HepG2 (cell line): Measurements from ENCODE around the gene WDR81. TPM values are rescaled to one million over a fixed set of nuclear protein-coding genes. Genes with fewer than 3 reads are reported as not detected.

Experiments
- ATF7-NPFF ChIP-seq: sonication (generic); formaldehyde crosslinking; IDR thresholded peaks from 2 replicates; pipeline ENCODE4 v1.8.1; 2023; ENCODE audit warnings: mild to moderate bottlenecking, low read depth, missing genetic modification reagents, moderate library complexity
- HMG20A ChIP-seq: IDR thresholded peaks from 2 replicates; pipeline ENCODE4 v1.6.1; 2016; ENCODE audit warnings: borderline replicate concordance
- LCORL ChIP-seq, 2 experiments: fragments of 450-650 bp in 1 of 2; sonication (generic) in 1 of 2; formaldehyde crosslinking in 1 of 2; IDR thresholded peaks; 2 replicates each; pipeline versions ENCODE4 v1.5.0 to v1.6.1; 2017 to 2020; ENCODE audit warnings: antibody characterized with exemption in 1 of 2, missing genetic modification reagents in 1 of 2
- MAZ ChIP-seq, 2 experiments: sonication (generic) in 1 of 2; formaldehyde crosslinking in 1 of 2; IDR thresholded peaks; 2 replicates each; pipeline versions ENCODE4 v1.5.0 to v1.6.1; 2012 to 2020; ENCODE audit warnings: low read depth in 2 of 2, mild to moderate bottlenecking in 2 of 2, borderline replicate concordance in 1 of 2, improper control_type of control experiment in 1 of 2, low read length in 1 of 2, missing genetic modification reagents in 1 of 2, moderate library complexity in 1 of 2
- NCOA2 ChIP-seq: sonication (generic); formaldehyde crosslinking; IDR thresholded peaks from 2 replicates; pipeline ENCODE4 v1.8.0; 2022; ENCODE audit warnings: inconsistent platforms
- NR1H2 ChIP-seq: sonication (generic); formaldehyde crosslinking; IDR thresholded peaks from 2 replicates; pipeline ENCODE4 v1.8.1; 2022; ENCODE audit warnings: low read depth, missing genetic modification reagents, borderline replicate concordance
- RCOR2 ChIP-seq: IDR thresholded peaks from 2 replicates; pipeline ENCODE4 v1.6.1; 2016; ENCODE audit warnings: missing biosample characterization, missing genetic modification reagents
- SMAD9 ChIP-seq: sonication (generic); formaldehyde crosslinking; IDR thresholded peaks from 2 replicates; pipeline ENCODE4 v1.5.1; 2020; ENCODE audit warnings: mild to moderate bottlenecking, missing genetic modification reagents
- polyA plus RNA-seq, 8 experiments: library from polyadenylated mRNA; depleted of rRNA in 3 of 8; stranded (reverse) in 7 of 8; unstranded in 1 of 8; fragments of >200 nt; fragmentation: Illumina TruSeq in 4 of 8; extraction: Trizol in 4 of 8; gene quantifications; 2 replicates each; pipeline versions ENCODE4 v1.2.1 to v1.2.3, GENCODE V29; 2011 to 2016; ENCODE audit warnings: low read depth in 4 of 8, missing spikeins in 1 of 8, mixed read lengths in 1 of 8; ENCODE audit not compliant: insufficient read depth in 1 of 8
- total RNA-seq, 5 experiments: library from RNA; depleted of rRNA; stranded (reverse); fragments of >200 nt; fragmentation: Illumina TruSeq; extraction: Trizol; gene quantifications; 2 replicates each; pipeline ENCODE4 v1.2.3, GENCODE V29; 2016; ENCODE audit warnings: low read depth in 1 of 5
- TF ChIP-seq, protein P1 (sequence below), 2 experiments: fragments of 450-650 bp in 1 of 2; sonication (generic) in 1 of 2; formaldehyde crosslinking in 1 of 2; IDR thresholded peaks; 2 replicates each; pipeline versions ENCODE4 v1.6.1 to v1.8.0; 2016 to 2022; ENCODE audit warnings: antibody characterized with exemption in 1 of 2, mild to moderate bottlenecking in 1 of 2, missing genetic modification reagents in 1 of 2
- TF ChIP-seq, protein P2 (sequence below): sonication (generic); formaldehyde crosslinking; IDR thresholded peaks from 2 replicates; pipeline ENCODE4 v1.5.1; 2020; ENCODE audit warnings: missing genetic modification reagents, mild to moderate bottlenecking, borderline replicate concordance
- TF ChIP-seq, protein P3 (sequence below): IDR thresholded peaks from 2 replicates; pipeline ENCODE4 v1.6.1; 2012; ENCODE audit warnings: low read length, improper control_type of control experiment
- TF ChIP-seq, protein P4 (sequence below): sonication (generic); formaldehyde crosslinking; IDR thresholded peaks from 2 replicates; pipeline ENCODE4 v1.8.1; 2022; ENCODE audit warnings: mild to moderate bottlenecking, missing genetic modification reagents

The WDR81 gene
- total and polyA plus RNA-seq, 2 of the 13 experiments (the other 11 are each of a cell fraction or from before 2014, with no cell fraction given) = 9.1 to 16.7 TPM

DNA sequence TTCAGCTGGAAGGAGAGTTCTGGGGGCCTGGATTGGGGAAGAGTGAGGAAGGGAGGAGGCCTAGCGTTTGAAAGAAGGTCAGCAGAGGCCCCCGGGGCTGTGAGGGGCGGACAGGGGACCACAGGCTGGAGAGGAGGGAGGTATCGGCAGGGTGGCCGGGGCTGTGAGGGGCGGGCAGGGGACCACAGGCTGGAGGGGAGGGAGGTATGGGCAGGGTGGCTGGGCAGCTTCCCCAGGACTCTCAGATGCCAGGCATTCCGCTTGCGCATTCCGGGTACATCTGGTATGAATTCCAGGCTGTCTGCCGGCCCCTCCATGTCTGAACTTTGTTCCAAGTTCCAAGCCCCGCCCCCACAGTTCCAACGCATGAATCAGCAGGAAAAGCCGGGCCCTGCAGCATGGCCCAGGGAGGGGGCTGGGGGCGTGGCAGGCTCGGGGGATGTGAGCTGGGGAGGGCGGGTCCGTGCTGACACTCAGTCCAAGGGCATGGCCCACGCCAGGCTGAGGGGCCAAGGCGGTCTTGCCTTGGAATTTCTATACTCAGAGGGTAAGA, 10.0 kb upstream of the WDR81 start (continued):
- TF ChIP-seq, protein P1, sequence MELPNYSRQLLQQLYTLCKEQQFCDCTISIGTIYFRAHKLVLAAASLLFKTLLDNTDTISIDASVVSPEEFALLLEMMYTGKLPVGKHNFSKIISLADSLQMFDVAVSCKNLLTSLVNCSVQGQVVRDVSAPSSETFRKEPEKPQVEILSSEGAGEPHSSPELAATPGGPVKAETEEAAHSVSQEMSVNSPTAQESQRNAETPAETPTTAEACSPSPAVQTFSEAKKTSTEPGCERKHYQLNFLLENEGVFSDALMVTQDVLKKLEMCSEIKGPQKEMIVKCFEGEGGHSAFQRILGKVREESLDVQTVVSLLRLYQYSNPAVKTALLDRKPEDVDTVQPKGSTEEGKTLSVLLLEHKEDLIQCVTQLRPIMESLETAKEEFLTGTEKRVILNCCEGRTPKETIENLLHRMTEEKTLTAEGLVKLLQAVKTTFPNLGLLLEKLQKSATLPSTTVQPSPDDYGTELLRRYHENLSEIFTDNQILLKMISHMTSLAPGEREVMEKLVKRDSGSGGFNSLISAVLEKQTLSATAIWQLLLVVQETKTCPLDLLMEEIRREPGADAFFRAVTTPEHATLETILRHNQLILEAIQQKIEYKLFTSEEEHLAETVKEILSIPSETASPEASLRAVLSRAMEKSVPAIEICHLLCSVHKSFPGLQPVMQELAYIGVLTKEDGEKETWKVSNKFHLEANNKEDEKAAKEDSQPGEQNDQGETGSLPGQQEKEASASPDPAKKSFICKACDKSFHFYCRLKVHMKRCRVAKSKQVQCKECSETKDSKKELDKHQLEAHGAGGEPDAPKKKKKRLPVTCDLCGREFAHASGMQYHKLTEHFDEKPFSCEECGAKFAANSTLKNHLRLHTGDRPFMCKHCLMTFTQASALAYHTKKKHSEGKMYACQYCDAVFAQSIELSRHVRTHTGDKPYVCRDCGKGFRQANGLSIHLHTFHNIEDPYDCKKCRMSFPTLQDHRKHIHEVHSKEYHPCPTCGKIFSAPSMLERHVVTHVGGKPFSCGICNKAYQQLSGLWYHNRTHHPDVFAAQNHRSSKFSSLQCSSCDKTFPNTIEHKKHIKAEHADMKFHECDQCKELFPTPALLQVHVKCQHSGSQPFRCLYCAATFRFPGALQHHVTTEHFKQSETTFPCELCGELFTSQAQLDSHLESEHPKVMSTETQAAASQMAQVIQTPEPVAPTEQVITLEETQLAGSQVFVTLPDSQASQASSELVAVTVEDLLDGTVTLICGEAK (IDR thresholded peaks at IDR 0.05) = no peak
- TF ChIP-seq, protein P1 (CRISPR knock-in tag; IDR thresholded peaks at IDR 0.05) = no peak
- TF ChIP-seq, protein P2, sequence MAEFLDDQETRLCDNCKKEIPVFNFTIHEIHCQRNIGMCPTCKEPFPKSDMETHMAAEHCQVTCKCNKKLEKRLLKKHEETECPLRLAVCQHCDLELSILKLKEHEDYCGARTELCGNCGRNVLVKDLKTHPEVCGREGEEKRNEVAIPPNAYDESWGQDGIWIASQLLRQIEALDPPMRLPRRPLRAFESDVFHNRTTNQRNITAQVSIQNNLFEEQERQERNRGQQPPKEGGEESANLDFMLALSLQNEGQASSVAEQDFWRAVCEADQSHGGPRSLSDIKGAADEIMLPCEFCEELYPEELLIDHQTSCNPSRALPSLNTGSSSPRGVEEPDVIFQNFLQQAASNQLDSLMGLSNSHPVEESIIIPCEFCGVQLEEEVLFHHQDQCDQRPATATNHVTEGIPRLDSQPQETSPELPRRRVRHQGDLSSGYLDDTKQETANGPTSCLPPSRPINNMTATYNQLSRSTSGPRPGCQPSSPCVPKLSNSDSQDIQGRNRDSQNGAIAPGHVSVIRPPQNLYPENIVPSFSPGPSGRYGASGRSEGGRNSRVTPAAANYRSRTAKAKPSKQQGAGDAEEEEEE = no peak
- TF ChIP-seq ATF7-NPFF (CRISPR knock-in tag) = no peak
- TF ChIP-seq LCORL (IDR thresholded peaks at IDR 0.05) = no peak
- TF ChIP-seq LCORL (CRISPR knock-in tag; IDR thresholded peaks at IDR 0.05) = peak; percentile 74
- no peak for TF ChIP-seq NR1H2 (CRISPR knock-in tag)
- TF ChIP-seq MAZ (IDR thresholded peaks at IDR 0.05; ENCODE audit: borderline replicate concordance, low read depth, low read length) = peak; percentile 84; the same call in 1 of the 2 replicates
- no peak for TF ChIP-seq MAZ (CRISPR knock-in tag; IDR thresholded peaks at IDR 0.05; ENCODE audit: low read depth)
- peak; percentile 21; the same call in 1 of the 2 replicates for TF ChIP-seq HMG20A (CRISPR knock-in tag)
- TF ChIP-seq RCOR2 (CRISPR knock-in tag) = 0 out of 2 replicates have a peak, but pooled peaks have one; percentile 18
- TF ChIP-seq, protein P3, sequence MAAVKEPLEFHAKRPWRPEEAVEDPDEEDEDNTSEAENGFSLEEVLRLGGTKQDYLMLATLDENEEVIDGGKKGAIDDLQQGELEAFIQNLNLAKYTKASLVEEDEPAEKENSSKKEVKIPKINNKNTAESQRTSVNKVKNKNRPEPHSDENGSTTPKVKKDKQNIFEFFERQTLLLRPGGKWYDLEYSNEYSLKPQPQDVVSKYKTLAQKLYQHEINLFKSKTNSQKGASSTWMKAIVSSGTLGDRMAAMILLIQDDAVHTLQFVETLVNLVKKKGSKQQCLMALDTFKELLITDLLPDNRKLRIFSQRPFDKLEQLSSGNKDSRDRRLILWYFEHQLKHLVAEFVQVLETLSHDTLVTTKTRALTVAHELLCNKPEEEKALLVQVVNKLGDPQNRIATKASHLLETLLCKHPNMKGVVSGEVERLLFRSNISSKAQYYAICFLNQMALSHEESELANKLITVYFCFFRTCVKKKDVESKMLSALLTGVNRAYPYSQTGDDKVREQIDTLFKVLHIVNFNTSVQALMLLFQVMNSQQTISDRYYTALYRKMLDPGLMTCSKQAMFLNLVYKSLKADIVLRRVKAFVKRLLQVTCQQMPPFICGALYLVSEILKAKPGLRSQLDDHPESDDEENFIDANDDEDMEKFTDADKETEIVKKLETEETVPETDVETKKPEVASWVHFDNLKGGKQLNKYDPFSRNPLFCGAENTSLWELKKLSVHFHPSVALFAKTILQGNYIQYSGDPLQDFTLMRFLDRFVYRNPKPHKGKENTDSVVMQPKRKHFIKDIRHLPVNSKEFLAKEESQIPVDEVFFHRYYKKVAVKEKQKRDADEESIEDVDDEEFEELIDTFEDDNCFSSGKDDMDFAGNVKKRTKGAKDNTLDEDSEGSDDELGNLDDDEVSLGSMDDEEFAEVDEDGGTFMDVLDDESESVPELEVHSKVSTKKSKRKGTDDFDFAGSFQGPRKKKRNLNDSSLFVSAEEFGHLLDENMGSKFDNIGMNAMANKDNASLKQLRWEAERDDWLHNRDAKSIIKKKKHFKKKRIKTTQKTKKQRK = no peak
- peak; percentile 68 for TF ChIP-seq NCOA2 (CRISPR knock-in tag)
- TF ChIP-seq, protein P4, sequence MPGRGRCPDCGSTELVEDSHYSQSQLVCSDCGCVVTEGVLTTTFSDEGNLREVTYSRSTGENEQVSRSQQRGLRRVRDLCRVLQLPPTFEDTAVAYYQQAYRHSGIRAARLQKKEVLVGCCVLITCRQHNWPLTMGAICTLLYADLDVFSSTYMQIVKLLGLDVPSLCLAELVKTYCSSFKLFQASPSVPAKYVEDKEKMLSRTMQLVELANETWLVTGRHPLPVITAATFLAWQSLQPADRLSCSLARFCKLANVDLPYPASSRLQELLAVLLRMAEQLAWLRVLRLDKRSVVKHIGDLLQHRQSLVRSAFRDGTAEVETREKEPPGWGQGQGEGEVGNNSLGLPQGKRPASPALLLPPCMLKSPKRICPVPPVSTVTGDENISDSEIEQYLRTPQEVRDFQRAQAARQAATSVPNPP (CRISPR knock-in tag) = no peak
- no peak for TF ChIP-seq SMAD9 (CRISPR knock-in tag)
